AG09309 (cell line): ENCODE measurements around the gene OBSL1.

Source experiments
- DNase-seq: peaks from one replicate; pipeline ENCODE4 v3.0.0-alpha.2; 2010; ENCODE audit warnings: low read depth
- H3K4me3 ChIP-seq: 2 replicates; pipeline ENCODE4 v1.5.1; 2011; ENCODE audit warnings: mild to moderate bottlenecking, low read depth, low read length, moderate library complexity; ENCODE audit not compliant: control insufficient read depth
- CTCF ChIP-seq: IDR thresholded peaks from 2 replicates; pipeline ENCODE4 v1.5.1; 2011; ENCODE audit warnings: mild to moderate bottlenecking, low read depth, low read length, inconsistent platforms; ENCODE audit not compliant: insufficient read depth, control insufficient read depth; ENCODE audit errors: missing control alignments

Gene OBSL1

DNA sequence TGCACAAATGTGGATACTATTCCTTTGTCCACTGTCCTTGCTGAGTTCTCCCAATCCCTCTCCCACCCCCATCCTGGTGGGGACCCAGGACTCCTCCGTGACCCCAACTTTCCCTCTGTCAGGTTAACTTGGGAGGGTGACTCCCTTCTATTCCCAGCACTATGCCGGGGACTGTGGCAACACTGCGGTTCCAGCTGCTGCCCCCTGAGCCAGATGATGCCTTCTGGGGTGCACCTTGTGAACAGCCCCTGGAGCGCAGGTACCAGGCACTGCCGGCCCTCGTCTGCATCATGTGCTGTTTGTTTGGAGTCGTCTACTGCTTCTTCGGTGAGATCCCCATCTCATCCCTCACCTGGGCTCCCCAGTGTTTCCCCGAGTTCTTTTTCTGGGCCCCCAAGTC lies 26.8 kb downstream of the OBSL1 start:
- DNase-seq = no peak
- no peak for TF ChIP-seq CTCF
- peak overlapping the region; percentile 66; the same call in 1 of the 2 replicates for H3K4me3 ChIP-seq

- peak within 1 kb of the TSS; percentile 66 for H3K4me3 ChIP-seq
- peak; percentile 89 for DNase-seq
- TF ChIP-seq CTCF = no peak
These were observed 27.6 kb downstream of the OBSL1 start, which contains the start of the genes CHPF and TMEM198 for GRCh38 chr2:219543596-219544358. CHPF (minus strand) TSS chr2:219543809; CDS start chr2:219543538, 271 bp downstream. TMEM198 (plus strand) TSS chr2:219544028; CDS start chr2:219544728, 700 bp downstream.

DNA sequence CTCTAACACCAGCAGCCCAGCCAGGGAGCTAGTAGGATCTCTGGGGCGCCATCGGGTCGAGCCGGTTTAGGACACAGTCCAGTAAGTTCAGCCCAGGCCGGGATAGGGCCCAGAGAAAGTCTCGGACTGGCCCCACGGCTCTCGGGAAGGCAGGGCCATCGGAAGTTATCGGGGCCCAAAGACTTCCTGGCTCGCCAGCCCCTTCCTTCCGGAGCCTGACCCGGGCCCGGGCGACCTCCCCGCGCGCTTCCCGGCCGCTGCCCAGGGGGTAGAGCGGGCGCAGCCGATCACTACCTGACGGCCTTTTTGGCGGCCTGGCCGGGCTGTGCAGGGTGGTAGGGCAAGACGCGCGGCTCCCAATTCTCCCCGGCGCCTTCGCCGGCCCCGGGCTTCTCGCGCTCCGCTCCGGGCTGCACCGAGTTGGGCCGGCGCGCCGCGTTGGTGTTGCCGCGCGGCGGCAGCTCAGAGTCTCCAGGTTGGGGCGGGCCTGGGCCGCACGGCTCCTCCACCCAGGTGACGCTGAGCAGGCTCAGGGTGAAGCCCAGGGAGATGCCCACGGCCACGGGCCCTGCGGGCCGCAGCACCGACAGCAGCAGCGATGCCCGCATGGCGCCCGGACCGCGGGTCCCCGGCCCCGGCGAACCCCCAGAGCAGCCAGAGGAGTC lies 28.3 kb downstream of the OBSL1 start:
- TF ChIP-seq CTCF = no peak
- peak overlapping the region; percentile 66 for H3K4me3 ChIP-seq
- DNase-seq = no peak

DNA sequence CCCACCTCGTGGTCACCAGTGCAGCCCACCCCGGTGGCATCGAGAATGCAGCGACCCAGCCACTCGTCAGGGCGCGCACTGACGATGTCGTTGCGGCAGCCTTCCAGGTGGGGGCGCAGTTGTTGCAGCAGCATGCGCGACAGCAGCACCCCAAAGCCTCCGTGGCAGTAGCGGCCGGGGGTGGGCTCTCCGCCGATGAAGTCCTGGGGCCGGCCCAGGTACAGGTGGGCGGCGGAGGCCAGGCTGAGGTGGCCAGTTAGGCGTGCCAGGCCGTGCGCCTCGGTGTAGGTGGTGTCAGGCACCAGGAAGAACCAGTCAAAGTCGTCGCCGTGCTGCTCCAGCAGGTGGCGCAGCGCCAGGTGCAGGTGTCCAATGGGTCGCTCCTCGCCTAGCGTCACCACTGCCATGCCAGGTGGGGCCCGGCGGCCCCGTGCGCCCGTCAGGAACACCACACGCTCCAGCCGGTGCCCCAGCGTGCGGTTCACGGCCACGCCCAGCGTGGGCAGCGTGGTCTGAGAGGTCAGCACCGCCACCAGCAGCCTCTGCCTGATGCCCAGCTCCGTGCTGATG lies 29.6 kb downstream of the OBSL1 start:
- TF ChIP-seq CTCF = peak; percentile 79
- peak overlapping the region; percentile 66 for H3K4me3 ChIP-seq
- DNase-seq = no peak

DNA sequence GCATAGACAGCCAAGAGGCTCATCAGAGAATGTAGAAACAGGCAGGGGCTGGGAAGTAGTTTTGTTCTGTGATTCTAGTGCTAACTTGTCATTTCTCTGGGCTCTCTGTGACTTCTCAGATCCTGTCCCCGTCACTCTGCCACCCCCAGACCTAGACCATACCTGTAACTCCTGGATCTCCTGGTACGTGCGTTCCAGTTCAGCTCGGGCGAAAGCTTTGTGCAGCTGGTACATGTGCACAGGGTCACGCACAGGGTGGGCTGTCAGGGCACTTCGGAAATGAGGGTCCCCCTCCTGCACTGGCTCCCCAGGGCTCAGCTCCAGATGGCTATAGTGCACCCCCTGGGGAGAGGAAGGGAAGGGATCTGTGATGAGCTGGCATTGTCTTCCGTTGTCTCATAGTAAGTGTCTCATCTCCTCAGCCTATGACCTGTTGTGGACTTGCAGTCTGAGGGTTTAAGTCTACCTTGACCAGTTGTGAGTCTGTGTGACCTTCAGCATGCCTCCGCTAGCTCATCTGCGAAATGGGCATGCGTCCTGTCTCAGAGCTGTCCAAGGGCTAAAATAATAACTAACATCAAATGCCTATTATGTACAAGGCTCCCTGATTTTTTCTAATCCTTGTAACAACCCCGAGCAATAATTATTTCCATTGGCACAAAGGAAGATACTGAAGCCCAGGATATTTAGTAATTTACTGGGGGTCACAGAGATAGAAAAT lies 30.4 kb downstream of the OBSL1 start:
- H3K4me3 ChIP-seq = no peak overlapping the region
- DNase-seq = no peak
- TF ChIP-seq CTCF = no peak
